ENCODE data around the gene C8A.
A peak's percentile ranks its signal among the peaks of the same experiment; 100 is the strongest.

C8A gene

DNA sequence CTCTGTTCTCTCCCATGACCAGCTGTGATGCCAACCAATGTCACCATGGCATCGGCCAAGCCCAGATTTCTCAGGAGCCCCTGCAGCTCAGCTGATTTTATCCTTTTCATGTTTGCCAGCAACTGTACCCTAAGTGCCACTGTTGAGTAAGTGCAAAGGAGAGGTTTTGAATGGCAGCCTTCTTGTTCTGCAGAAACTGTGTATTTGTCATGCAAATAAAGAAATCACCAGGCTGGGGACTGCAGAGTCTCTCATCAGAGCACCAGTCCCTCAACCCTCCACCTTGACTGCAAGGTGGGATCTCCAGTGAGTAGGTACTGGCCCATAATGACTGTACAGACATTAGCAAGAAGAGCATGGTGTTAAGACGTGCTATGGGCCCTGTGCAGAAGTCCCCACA, 84.6 kb downstream of the C8A start:
- no peak for DNase-seq (ENCODE audit: low spot score)
- Histone ChIP-seq H2AK5ac (ENCODE audit: low read depth, low read length) (no peak overlapping the region), H3K27me3 (ENCODE audit: control insufficient read depth in 3 of 3, insufficient read depth in 3 of 3, low read depth in 1 of 3, low read length in 3 of 3) (no peaks in the 10 kb centered on the region), H3K18ac (ENCODE audit: low read length) (no peak overlapping the region), H2BK5ac (ENCODE audit: low read length) (no peak overlapping the region), H3K4me3 (ENCODE audit: low read length in 2 of 2) (no peak overlapping the region), H3K36me3 (replicated peaks in 1 of 2; ENCODE audit: control insufficient read depth in 2 of 2, insufficient read depth in 2 of 2, low read length in 2 of 2) (no peaks in the 10 kb centered on the region), H2BK120ac (ENCODE audit: low read depth, low read length) (no peak overlapping the region), H2BK12ac (ENCODE audit: low read length) (no peak overlapping the region), H4K8ac (ENCODE audit: low read depth, low read length) (no peak overlapping the region), H2BK15ac (ENCODE audit: low read length) (no peak overlapping the region), H3K4me2 (ENCODE audit: insufficient read depth, low read length, poor library complexity, severe bottlenecking) (no peak overlapping the region), H3K4ac (ENCODE audit: low read length) (no peak overlapping the region), H3K9me3 (replicated peaks in 1 of 2; ENCODE audit: control insufficient read depth in 2 of 2, insufficient read depth in 1 of 2, low read depth in 1 of 2, low read length in 2 of 2) (no peaks in the 10 kb centered on the region), H3K14ac (ENCODE audit: low read length) (no peak overlapping the region), H3K79me1 (ENCODE audit: low read depth, low read length) (no peaks in the 10 kb centered on the region), H3K9ac (ENCODE audit: low read depth, low read length, poor library complexity) (no peak overlapping the region), H4K91ac (ENCODE audit: low read depth, low read length, poor library complexity) (no peak overlapping the region), H3K27ac (replicated peaks; ENCODE audit: low read length) (no peak overlapping the region), H3K4me1 (ENCODE audit: control insufficient read depth in 2 of 2, insufficient read depth in 1 of 2, low read depth in 1 of 2, low read length in 2 of 2) (peaks cover 0 to 6% of the 10 kb centered on the region in 2 donors), H2AFZ (ENCODE audit: low read length) (no peak overlapping the region), H3K23ac (ENCODE audit: low read depth, low read length, poor library complexity) (no peak overlapping the region)
- no CpG with 5 or more reads among the region's 2 CpGs for WGBS, 2 donors (ENCODE audit: extremely low coverage in 2 of 2, insufficient read length in 2 of 2, insufficient replicate concordance in 1 of 2)

DNA sequence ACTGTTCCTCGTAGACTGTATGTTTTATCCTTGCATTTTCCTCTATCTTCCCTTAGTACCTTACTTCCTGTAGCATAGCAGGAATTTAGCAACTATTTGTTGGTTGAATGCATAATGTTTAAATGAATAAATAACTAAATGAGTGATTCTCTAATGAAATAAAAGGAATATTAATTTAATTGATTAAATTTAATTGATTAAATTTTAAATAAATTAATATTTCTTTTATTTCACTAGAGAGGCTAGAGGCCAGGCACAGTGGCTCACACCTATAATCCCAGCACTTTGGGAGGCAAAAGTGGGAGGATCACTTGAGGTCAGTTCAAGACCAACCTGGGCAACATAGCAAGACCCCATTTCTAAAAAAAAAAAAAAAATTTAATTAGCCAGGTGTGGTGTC, 85.4 kb downstream of the C8A start:
- Histone ChIP-seq H3K27ac (replicated peaks; ENCODE audit: low read length) (no peak overlapping the region), H3K9ac (ENCODE audit: low read depth, low read length, poor library complexity) (no peak overlapping the region), H3K4ac (ENCODE audit: low read length) (no peak overlapping the region), H3K23ac (ENCODE audit: low read depth, low read length, poor library complexity) (no peak overlapping the region), H3K14ac (ENCODE audit: low read length) (no peak overlapping the region), H2BK5ac (ENCODE audit: low read length) (no peak overlapping the region), H3K36me3 (replicated peaks in 1 of 2; ENCODE audit: control insufficient read depth in 2 of 2, insufficient read depth in 2 of 2, low read length in 2 of 2) (no peaks in the 10 kb centered on the region), H3K79me1 (ENCODE audit: low read depth, low read length) (no peaks in the 10 kb centered on the region), H4K91ac (ENCODE audit: low read depth, low read length, poor library complexity) (no peak overlapping the region), H3K4me2 (ENCODE audit: insufficient read depth, low read length, poor library complexity, severe bottlenecking) (no peak overlapping the region), H4K8ac (ENCODE audit: low read depth, low read length) (no peak overlapping the region), H3K9me3 (replicated peaks in 1 of 2; ENCODE audit: control insufficient read depth in 2 of 2, insufficient read depth in 1 of 2, low read depth in 1 of 2, low read length in 2 of 2) (no peaks in the 10 kb centered on the region), H3K27me3 (ENCODE audit: control insufficient read depth in 3 of 3, insufficient read depth in 3 of 3, low read depth in 1 of 3, low read length in 3 of 3) (no peaks in the 10 kb centered on the region), H3K4me1 (ENCODE audit: control insufficient read depth in 2 of 2, insufficient read depth in 1 of 2, low read depth in 1 of 2, low read length in 2 of 2) (peaks cover 0 to 2% of the 10 kb centered on the region in 2 donors), H2BK12ac (ENCODE audit: low read length) (no peak overlapping the region), H2AFZ (ENCODE audit: low read length) (no peak overlapping the region), H3K18ac (ENCODE audit: low read length) (no peak overlapping the region), H2BK15ac (ENCODE audit: low read length) (no peak overlapping the region), H2AK5ac (ENCODE audit: low read depth, low read length) (no peak overlapping the region), H3K4me3 (ENCODE audit: low read length in 2 of 2) (no peak overlapping the region), H2BK120ac (ENCODE audit: low read depth, low read length) (no peak overlapping the region)
- DNase-seq (ENCODE audit: low spot score), result no peak
- no CpG with 5 or more reads among the region's 1 CpG for WGBS, 2 donors (ENCODE audit: extremely low coverage in 2 of 2, insufficient read length in 2 of 2, insufficient replicate concordance in 1 of 2)

DNA sequence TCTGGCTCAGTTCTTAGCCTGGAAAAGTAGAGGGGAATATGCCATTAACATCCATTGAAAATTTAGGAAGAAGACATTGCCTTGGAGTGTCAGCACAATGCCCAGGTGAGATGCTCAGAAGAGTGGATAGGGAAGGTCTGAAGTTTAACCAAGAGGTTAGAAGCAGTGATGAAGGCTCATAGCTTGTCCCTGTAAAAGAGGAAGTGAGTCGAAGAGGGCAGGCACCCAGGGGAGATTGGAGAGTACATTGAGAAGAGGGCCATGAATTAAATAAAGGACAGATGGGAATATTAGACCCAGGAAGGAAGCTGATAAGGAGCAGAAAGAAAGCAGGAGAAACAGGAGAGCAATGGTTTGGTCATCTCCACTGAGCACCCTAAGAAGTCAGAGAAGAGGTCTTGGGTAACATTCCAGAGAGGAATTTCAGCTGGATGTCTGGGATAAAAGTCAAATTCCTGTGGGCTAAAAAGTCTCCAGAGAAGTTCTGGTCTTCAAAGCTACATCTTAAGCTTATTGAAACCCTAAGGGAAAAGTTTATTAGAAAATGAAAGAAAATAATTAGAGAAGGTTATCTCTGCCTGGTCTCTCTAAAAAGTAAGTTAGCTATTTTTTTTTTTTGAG, 93.9 kb downstream of the C8A start:
- H3K4me1 ChIP-seq (ENCODE audit: control insufficient read depth in 2 of 2, insufficient read depth in 1 of 2, low read depth in 1 of 2, low read length in 2 of 2), result no peaks in the 10 kb centered on the region
- H3K79me1 ChIP-seq (ENCODE audit: low read depth, low read length), result no peaks in the 10 kb centered on the region
- peaks cover 0 to 6% (median 0%) of the 10 kb centered on the region in 3 experiments for H3K27me3 ChIP-seq (ENCODE audit: control insufficient read depth in 3 of 3, insufficient read depth in 3 of 3, low read depth in 1 of 3, low read length in 3 of 3)
- H3K4me2 ChIP-seq (ENCODE audit: insufficient read depth, low read length, poor library complexity, severe bottlenecking), result no peak overlapping the region
- H3K9me3 ChIP-seq (replicated peaks in 1 of 2; ENCODE audit: control insufficient read depth in 2 of 2, insufficient read depth in 1 of 2, low read depth in 1 of 2, low read length in 2 of 2), result no peaks in the 10 kb centered on the region
- no peak overlapping the region for H4K91ac ChIP-seq (ENCODE audit: low read depth, low read length, poor library complexity)
- H3K14ac ChIP-seq (ENCODE audit: low read length), result no peak overlapping the region
- no peak overlapping the region for H2AK5ac ChIP-seq (ENCODE audit: low read depth, low read length)
- H3K23ac ChIP-seq (ENCODE audit: low read depth, low read length, poor library complexity), result no peak overlapping the region
- H4K8ac ChIP-seq (ENCODE audit: low read depth, low read length), result no peak overlapping the region
- no peak overlapping the region for H2BK5ac ChIP-seq (ENCODE audit: low read length)
- WGBS, 2 donors (ENCODE audit: extremely low coverage in 2 of 2, insufficient read length in 2 of 2, insufficient replicate concordance in 1 of 2), result no CpG with 5 or more reads among the region's 1 CpG
- H2BK120ac ChIP-seq (ENCODE audit: low read depth, low read length), result no peak overlapping the region
- no peak overlapping the region for H3K9ac ChIP-seq (ENCODE audit: low read depth, low read length, poor library complexity)
- H3K4me3 ChIP-seq (ENCODE audit: low read length in 2 of 2), result no peak overlapping the region
- no peak overlapping the region for H2BK15ac ChIP-seq (ENCODE audit: low read length)
- H3K18ac ChIP-seq (ENCODE audit: low read length), result no peak overlapping the region
- no peak overlapping the region for H3K27ac ChIP-seq (replicated peaks; ENCODE audit: low read length)
- H3K36me3 ChIP-seq (replicated peaks in 1 of 2; ENCODE audit: control insufficient read depth in 2 of 2, insufficient read depth in 2 of 2, low read length in 2 of 2), result no peaks in the 10 kb centered on the region
- no peak overlapping the region for H2BK12ac ChIP-seq (ENCODE audit: low read length)
- H3K4ac ChIP-seq (ENCODE audit: low read length), result no peak overlapping the region
- H2AFZ ChIP-seq (ENCODE audit: low read length), result no peak overlapping the region
- DNase-seq (ENCODE audit: low spot score), result no peak

DNA sequence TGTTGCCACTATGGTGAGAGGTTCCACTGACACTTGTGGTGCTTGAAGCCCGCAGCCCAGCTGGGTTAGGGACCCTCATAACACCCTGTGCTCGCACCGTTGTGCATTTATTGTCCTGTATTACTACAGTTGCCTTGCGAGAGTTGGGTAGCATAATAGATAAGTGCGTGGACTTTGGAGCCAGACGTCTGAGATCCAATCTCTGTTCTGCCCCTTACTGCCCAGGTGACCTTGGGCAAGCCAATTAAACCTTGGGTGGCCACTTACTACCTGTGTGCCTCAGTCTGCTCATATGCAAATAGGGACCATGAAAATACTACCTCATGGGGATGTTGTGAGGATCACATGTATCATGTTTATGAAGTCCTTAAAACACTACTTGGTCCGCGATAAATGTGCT, 97.9 kb downstream of the C8A start:
- Histone ChIP-seq H3K23ac (ENCODE audit: low read depth, low read length, poor library complexity) (no peak overlapping the region), H2BK12ac (ENCODE audit: low read length) (no peak overlapping the region), H2BK120ac (ENCODE audit: low read depth, low read length) (no peak overlapping the region), H3K9ac (ENCODE audit: low read depth, low read length, poor library complexity) (no peak overlapping the region), H2BK15ac (ENCODE audit: low read length) (no peak overlapping the region), H4K8ac (ENCODE audit: low read depth, low read length) (no peak overlapping the region), H3K4me2 (ENCODE audit: insufficient read depth, low read length, poor library complexity, severe bottlenecking) (no peak overlapping the region), H3K27ac (replicated peaks; ENCODE audit: low read length) (no peak overlapping the region), H3K27me3 (ENCODE audit: control insufficient read depth in 3 of 3, insufficient read depth in 3 of 3, low read depth in 1 of 3, low read length in 3 of 3) (peaks cover 0 to 22% (median 0%) of the 10 kb centered on the region in 3 experiments), H3K4me3 (ENCODE audit: low read length in 2 of 2) (no peak overlapping the region), H3K18ac (ENCODE audit: low read length) (no peak overlapping the region), H2AK5ac (ENCODE audit: low read depth, low read length) (no peak overlapping the region), H3K14ac (ENCODE audit: low read length) (peak overlapping the region; percentile 41), H4K91ac (ENCODE audit: low read depth, low read length, poor library complexity) (no peak overlapping the region), H2BK5ac (ENCODE audit: low read length) (no peak overlapping the region), H3K9me3 (replicated peaks in 1 of 2; ENCODE audit: control insufficient read depth in 2 of 2, insufficient read depth in 1 of 2, low read depth in 1 of 2, low read length in 2 of 2) (no peaks in the 10 kb centered on the region), H3K4ac (ENCODE audit: low read length) (no peak overlapping the region), H3K4me1 (ENCODE audit: control insufficient read depth in 2 of 2, insufficient read depth in 1 of 2, low read depth in 1 of 2, low read length in 2 of 2) (no peaks in the 10 kb centered on the region), H3K36me3 (replicated peaks in 1 of 2; ENCODE audit: control insufficient read depth in 2 of 2, insufficient read depth in 2 of 2, low read length in 2 of 2) (no peaks in the 10 kb centered on the region), H2AFZ (ENCODE audit: low read length) (no peak overlapping the region), H3K79me1 (ENCODE audit: low read depth, low read length) (no peaks in the 10 kb centered on the region)
- DNase-seq (ENCODE audit: low spot score), result no peak
- WGBS, 2 donors (ENCODE audit: extremely low coverage in 2 of 2, insufficient read length in 2 of 2, insufficient replicate concordance in 1 of 2), result no CpG with 5 or more reads among the region's 8 CpGs

Measured in neuronal stem cell (in vitro differentiated cells).